GM19397 (cell line): Measurements from ENCODE around the gene ACER3.
"Not testable (repeated sequence)": the region's sequence is repeated elsewhere in the genome, so short reads cannot be mapped to it uniquely, and the experiment has no call there.

Source experiments
- ATAC-seq: cut with Tn5 transposase; IDR thresholded peaks from one replicate; pipeline ENCODE4 v1.9.1; 2021; ENCODE audit warnings: mild to moderate bottlenecking, moderate library complexity; ENCODE audit not compliant: unreplicated experiment

Gene ACER3

DNA sequence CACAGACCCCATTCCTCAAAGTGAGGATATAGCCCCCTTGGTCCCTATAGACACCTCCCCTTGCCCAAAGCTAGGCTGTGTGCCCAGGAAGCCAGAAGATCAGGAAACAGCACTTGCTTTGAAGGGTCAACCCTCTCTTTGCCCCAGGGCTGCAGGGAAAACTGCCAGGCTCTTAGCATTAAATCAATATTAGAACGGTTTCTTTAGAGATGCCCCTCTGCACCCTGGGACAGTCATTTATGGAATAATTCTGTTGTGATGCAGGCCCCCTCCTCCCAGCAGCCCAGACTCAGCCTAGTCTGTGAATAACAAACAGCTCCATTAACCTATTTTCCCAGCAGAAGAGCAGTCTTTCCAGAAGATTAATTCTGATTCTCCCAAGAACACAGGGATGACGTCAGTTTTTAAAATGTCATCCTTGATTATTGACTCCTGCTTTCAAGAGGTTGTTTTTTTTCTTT lies 194.4 kb downstream of the ACER3 start:
- no peak for ATAC-seq

DNA sequence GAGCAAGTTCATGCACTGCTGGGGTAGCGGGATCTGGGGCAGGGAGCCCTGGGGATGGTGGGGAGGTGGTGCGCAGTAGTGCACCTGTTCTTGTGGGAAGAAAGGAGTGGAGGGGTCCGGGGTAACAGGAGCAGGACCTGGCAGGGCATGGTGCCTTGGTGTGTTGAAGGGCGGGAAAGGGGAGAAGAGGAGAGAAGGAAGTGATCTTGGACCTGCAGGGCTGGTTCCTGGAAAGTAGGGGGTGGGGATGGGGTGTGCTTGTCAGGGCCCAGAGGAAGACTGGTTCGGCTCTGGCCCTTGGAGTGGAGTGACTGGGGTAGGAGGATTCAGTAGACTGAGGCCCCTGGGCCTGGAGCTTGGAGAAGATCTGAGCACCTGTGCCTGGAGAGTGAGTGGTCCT lies 195.2 kb downstream of the ACER3 start:
- ATAC-seq = no peak

DNA sequence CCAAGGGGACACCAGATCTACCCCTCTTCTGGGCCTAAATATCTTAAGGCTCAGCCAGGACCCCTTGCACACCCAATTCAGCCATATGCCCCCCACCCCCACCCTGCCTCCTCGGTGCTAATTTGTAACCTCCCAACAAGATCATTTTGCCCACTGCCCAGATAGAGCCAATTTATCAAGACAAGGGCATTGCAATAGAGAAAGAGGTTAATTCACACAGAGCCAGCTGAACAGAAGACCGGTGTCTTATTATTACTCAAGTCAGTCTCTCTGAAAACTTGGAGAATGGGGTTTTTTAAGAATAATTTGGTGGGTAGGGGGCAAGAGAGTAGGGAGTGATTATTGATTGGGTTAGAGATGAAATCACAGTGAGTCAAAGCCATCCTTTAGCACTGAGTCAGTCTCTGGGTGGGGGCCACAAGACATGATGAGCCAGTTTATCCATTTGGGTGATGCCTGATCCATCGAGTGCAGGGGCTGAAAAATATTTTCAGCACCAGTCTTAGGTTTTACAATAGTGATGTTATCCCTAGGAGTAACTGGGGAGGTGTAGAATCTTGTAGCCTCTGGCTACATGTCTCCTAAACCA lies 196.2 kb downstream of the ACER3 start:
- ATAC-seq = no peak

DNA sequence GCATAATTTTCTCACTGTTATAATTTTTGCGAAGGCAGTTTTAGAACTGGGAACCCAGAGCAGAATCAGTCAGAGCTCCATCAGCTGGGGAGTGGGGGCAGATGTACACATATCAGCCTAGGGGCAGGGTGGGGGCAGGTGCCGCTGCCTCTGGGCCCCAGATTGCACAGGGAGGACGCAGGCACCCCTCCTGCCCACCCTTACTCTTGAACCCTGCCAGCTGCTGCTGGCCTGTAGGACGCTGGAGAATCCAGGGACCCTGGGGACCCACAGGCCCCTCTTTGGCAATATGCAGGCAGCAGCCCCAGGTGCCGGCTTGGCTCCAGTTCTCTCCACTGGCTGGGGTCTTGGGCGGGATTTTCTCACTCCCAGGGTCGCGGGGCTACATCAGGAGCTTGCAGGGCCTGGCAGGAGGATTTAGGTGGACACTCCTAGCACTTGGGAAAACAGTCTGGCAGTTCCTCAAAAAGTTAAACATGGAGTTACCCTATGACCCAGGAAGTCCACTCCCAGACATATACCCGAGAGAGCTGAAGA lies 197.3 kb downstream of the ACER3 start:
- no peak for ATAC-seq

DNA sequence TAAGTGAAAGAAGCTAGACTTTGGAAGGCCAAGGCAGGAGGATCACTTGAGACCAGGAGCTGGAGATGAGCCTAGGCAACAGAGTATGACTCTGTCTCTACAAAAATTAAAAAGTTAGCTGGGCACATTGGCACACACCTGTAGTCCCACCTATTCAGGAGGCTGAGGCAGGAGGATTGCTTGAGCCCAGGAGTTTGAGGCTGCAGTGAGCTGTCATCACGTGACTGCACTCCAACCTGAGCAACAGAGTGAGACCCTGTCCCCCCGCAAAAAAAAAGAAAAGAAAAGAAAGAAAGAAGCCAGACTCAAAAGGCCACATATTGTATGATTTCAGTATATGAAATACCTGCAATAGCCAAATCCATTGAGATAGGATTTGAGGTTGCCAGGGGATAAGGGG lies 198.2 kb downstream of the ACER3 start:
- no peak for ATAC-seq

DNA sequence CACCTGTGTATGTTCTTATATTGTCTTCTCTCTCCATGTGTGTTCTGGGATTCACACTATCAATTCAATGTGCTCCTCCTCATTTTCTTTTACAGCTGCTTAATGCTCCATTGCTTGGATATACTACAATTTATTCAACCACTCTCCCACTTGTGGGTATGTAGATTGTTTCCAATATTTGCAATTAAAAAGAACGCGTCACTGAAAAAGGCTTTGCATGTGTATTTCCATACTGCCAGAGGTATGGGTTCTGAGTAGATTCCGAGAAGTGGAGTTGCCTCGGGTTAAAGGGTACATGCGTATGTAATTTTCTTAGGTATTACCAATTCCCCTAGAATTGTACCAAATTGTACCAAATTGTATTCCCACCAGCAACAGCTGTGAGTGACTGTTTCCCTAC lies 199.1 kb downstream of the ACER3 start:
- ATAC-seq = no peak

DNA sequence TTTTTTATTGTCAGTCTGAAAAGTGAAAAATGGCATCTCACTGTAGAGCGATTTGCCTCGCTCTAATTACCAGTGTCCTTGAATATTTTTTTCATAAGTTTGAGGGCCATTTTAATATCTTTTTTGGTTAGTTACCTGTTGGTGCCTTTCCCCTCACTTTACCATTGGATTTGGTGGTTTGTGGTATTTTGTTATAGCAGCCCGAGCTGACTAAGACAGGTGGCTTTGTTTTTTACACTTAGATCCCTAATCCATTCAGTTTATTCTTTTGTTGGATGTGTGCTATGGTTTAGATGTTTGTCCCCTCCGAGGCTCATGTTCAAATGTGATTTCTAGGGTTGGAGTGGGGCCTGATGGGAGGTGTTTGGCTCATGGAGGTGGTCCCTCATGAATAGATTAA lies 199.5 kb downstream of the ACER3 start:
- no peak for ATAC-seq

DNA sequence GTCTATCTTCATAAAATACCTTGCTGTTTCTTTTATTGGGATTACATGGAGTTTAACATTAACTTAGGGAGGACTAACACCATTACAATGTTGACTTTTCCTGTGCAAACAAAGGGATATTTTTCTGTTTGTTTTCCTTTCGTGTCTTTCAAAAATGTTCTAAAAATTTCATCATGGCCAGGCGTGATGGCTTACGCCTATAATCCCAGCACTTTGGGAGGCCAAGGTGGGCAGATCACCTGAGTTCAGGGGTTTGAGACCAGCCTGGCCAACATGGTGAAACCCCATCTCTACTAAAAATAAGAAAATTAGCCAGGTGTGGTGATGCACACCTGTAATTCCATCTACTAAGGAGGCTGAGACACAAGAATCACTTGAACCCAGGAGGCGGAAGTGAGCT lies 200.5 kb downstream of the ACER3 start:
- not testable (repeated sequence) for ATAC-seq

DNA sequence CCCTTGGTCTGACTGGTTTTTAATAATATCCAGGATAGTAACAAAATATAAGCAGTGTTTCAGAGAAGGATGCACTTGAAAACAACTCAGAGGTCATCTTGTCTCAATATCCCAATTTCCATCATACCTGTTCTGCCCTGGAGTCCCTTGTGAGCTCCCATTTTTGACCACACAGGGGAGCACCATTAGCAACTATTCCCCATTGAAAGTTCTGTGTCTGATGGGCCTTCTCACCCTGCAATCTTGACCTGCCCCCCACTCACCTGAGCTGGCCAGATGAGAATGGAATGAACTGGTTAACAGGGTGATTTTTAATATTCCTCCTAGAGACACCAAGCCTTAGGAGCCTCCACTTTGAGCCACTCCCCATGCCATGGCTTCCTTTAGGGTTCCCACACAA lies 202.2 kb downstream of the ACER3 start:
- ATAC-seq = no peak

DNA sequence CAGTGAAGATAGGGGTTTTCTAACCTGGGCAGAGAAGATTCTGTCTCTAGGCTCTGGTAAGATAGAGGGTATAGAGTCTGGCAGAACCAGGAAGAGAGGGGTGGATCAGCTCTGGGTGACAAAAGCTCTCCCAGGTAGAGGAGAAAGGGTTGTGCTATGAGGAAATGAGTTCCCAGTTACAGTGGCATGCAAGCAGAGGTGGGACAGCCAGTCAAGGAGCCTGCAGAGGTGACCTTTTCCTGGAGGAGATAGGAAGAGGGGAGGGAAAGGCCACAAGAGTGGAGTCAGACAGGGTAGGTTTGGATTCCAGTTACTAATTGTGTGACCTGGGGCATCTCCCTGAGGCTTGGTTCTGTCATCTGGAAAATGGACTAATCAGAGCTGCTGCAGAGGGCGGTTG lies 202.7 kb downstream of the ACER3 start:
- no peak for ATAC-seq

DNA sequence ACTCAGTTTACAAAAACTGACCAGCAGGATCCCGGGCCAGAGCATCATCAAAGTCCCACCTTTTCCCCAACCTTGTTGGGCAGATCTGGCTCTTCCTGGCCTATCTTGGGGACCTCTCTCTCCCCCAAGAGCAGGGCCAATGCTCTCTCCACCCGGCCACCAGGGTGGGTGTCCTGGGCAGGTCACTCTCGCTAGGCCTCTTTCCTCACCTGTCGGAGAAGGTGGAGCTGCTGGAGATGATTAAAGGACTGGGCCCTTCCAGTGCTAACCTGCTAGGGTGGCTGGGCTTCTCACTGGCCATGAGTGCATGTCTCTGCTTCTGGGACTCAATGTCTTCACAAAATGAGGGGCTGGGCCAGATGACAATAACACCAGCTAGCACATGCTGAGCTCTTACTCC lies 203.1 kb downstream of the ACER3 start:
- no peak for ATAC-seq

DNA sequence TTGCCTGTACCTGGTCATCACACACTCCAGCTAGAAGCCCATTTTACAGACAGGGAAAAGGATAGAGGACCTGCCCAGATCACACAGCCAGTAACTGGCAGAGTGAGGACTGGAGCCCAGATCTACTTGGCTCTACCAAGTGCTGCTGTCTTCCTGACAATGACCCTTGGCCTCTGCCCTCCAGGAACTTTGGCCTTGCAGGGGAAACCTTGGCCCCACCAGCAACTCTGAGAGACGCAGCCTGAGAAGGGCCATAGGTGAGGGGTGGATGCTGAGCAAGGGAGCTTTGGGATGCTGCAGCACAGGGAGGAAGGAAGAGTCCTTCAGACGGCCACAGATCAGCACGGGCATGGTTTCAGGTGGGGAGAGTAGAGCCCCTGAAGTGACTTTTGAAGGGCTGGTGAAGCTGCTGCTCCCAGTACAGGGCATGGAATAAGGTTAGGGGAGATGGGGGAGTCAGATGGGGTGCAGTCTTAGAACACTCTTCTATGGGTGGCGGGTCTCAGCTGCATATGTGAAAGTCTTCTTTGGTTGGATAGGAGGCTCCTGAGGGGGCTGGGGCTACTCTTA lies 204.0 kb downstream of the ACER3 start:
- ATAC-seq = no peak

DNA sequence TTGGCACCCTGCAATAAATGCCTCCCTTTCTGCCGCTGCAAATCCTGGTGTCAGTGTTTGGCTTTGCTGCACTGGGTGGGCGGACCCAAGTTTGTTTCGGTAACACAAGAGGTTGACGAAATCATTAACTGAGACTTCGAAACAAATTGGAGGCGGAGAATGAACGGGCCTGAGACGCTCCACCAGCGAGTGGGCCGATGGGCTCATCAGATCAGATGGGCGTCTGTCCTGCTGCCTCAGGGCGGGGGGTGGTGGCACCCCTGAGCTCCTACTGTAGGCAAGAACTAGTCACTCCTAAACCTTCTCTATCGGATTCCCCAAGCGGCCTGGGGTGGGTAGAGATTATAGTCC lies 205.1 kb downstream of the ACER3 start:
- no peak for ATAC-seq

DNA sequence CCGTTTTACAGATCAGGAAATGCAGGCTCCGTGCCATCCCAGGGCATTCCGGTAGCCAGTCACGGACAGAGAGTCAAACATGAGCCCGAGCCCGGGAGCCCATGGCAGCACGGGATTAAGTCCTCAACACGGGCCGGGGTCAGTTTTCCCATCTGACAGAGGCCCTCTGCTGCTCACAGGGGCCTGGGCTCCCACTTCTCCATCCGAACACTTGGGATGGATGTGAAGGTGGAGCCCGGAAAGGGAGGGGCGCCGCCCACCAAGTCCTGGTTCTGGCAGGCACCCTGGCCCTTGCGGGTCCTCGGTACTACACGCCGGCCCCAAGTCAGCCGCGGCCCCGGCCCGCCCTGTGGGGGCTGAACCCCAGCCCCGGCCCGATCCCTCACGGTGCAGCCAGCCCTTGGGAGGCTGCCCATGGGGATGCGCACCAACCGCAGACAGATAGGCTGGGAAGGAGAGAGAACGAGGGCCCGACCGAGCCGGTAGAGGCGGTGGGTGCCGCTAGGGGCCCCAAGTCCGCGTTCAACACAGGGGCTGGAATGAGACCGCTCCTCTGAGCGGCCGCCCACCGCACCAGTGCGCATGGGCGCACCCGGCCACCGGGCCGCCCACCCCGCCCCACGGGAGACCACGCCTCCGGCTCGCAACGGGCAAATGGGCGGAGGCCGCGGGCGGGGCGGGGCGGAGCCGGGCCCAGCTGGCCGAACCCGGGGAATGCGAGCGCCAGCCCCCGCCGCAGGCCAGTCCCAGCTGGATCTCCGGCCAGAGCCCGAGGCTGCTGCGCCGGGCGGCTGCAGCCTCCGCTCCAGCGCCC lies 205.7 kb downstream of the ACER3 start, which contains the start of gene CAPN5:
CAPN5 (plus strand) TSS at position 743 of the 814 bp plus-strand sequence. CDS start 17,916 bp downstream, outside the sequence.
- ATAC-seq = peak; percentile 93

DNA sequence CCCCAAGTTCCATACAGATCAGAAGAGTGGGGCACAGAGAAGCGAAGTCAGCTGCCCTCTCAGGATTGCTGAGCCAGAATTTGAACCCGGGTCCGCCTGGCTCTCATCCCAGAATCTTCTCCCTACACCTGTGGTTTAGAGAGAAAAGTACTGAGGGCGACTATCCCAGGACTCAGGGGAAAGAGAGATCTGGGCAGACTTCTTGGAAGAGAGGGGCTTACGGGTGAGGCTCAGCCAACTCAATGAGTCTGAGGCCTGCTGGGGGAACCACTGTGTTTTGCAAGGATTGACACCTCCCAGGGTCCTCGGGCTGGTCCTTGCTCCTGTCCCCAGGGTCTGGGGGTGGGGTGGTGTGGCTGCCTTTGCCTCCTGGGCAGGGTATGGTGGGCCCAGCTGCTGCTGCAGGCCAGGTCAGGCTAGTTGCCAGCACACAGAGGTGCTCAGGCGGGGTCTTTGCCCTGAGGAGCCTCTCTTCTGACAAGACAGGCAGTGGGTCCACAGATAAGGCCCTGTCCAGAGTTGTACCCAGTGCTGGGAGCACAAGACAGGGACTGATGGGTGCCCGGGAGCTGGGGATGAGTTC lies 207.2 kb downstream of the ACER3 start:
- no peak for ATAC-seq

DNA sequence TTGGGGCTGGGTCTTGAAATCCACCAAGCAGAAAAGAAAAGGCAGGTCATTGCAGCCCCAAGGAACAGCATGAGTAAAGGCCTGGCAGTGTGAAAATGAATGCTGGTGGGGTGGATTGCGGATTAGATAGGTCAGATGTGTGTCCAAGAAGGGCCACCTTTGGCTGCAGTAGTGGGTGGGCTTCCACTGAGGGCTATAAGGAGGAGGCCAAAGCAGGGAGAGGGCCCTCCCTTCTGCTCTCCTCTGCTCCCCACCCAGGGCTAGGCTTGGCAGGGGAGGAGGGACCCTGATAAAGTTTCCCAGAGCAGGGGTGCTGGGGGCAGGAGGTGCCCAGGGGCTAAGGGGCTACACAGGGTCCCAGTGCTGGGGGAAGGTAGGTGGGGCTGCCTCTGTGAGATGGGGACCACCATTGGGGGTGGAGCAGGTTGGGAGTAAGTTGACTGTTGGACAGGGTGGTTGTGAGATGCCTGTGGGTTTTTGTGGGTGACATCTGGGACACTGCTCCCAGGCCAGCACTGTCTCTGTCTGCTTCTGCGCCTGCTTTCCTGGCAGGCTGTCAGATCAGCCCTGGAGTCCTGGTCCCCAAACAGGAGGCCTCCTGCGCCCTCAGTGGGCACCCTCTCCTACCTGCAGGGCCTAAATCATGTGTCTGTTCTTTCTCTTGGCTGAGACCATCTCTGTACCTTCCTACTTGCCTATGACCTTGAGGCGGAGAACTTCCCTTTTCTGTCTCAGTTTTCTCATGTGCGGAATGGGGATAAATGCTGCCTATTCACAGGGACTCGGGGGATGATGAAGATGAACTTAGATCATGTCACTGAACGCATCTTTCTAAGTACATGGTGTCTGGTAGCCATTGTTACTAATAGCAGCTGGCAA lies 208.0 kb downstream of the ACER3 start:
- ATAC-seq = no peak

DNA sequence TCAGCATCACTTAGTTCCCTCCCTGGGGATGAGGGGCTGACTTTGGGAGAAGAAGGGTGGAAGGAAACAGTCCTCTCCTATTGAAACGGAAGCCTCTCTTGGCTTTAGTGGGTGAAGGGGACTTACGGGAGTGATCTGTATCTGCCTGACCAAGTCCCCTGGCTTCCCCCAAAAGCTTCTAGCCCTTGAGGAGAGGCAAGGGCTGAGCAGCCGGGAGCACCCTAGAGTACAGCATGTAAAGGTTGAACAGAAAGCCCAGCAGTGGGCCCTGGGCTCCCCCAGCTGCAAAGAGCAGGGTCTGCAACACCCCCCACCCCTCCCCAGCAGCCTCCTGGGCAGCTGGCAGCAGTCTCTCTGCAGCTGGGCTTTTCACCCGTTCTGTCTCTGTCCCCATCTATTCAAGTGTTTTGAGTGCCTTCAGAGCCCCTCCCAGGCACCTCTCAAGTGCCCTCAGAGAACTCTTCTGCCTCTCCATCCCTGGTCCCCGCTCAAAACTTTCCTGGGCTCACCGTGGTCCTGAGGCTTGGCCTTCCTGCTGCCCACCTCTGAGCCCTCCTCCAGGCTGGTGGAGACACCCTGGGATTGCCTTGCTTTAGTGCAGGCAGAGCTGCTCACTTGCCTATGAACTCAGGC lies 208.7 kb downstream of the ACER3 start:
- no peak for ATAC-seq

DNA sequence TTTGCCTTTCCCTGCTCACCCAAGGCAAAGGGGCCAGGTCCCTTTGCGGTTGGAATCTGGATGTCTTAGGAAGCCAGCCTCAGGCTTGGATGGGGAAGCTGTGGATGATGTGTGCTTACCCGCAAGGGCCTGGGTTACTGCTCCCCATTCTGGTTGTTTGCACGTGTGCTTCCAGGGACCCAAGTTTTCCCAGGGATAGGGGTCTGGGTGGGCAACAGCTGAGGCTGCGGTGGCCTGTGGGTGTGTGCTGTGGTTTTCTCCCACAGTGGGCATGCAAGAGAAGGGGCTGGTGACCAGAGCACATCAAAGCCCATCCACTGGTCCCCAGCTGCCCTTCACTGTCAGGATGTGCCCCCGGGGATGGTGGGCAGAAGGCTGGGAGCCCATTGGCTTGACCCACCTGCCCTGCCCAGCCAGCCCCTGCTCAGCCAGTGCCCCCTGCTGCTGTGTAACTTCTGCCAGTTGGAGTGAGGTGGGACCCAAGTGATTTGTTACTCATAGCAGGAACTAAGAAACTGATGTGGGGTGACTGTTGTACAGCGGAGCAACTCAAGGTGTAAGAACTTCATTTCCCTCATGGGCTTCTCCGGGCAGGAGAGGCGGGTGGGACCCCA lies 209.4 kb downstream of the ACER3 start:
- ATAC-seq = no peak

DNA sequence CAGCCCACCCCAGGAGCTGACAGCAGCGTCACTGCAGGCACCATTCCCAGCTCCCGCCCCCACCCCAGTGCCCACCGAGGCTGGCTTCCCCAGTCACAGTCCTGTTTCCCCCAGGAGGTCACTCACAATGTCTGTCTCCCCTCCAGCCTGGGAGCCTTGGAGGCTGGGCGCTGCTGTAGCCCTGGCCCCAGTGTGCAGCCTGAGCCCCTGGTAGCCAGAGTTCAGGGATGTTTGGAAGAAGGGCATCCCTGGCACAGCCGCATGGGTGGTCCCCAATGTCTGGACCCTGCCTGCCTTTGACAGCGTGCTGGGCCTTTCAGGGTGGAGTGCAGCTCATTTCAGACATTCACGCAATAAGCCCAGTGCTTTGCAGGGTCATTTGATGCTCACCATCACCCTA lies 210.4 kb downstream of the ACER3 start:
- no peak for ATAC-seq
